ENCODE measurements around the gene SASS6. TPM values are rescaled to one million over a fixed set of nuclear protein-coding genes. Genes with fewer than 3 reads are reported as not detected.

Gene SASS6
- total RNA-seq, 4 donors from 2014 or later = 2.1 to 3.8 (median 2.4) TPM

- WGBS = 57% methylated on average over 2 of the region's 2 CpGs
- no peak for TF ChIP-seq CTCF (IDR thresholded peaks at IDR 0.05)
- no peak for TF ChIP-seq POLR2A (IDR thresholded peaks at IDR 0.05)
- no peaks in the 10 kb centered on the region for H3K27me3 ChIP-seq
- H3K4me1 ChIP-seq = no peaks in the 10 kb centered on the region
- H3K9me3 ChIP-seq = no peaks in the 10 kb centered on the region
- no peak for DNase-seq (ENCODE audit: low spot score in 2 of 2)
- no peaks in the 10 kb centered on the region for H3K36me3 ChIP-seq
- H3K27ac ChIP-seq = no peak overlapping the region
- no peak overlapping the region for H3K4me3 ChIP-seq
These were observed 31.5 kb upstream of the SASS6 start for GRCh38 chr1:100164216-100164615.

DNA sequence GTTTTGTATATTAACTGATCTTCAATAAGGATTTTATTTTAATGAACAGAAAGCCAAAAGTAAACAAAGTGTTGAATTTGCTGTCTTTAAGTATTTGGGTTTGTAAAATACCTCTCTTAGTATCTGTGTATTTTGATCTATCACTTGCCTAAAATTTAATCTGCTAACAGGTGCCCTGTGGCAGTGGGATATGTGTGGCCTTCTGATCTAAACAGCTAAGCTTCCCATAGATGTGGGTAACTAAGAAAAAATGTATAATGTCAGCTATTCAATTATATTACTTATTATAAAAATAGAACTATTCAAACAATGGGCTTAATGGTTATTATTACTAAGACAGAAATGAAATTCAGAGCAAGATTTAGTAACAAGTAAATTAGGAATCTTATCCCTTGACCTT lies 30.2 kb upstream of the SASS6 start:
- H3K4me1 ChIP-seq = no peaks in the 10 kb centered on the region
- TF ChIP-seq EP300 (IDR thresholded peaks at IDR 0.05) (no peak), CTCF (IDR thresholded peaks at IDR 0.05) (no peak), POLR2A (IDR thresholded peaks at IDR 0.05) (no peak), POLR2AphosphoS5 (IDR thresholded peaks at IDR 0.05) (no peak)

GRCh38 chr1:100152271-100152670 lies 19.5 kb upstream of the SASS6 start:
- Histone ChIP-seq H3K36me3 (peaks cover 26% of the 10 kb centered on the region), H3K4me1 (no peaks in the 10 kb centered on the region), H3K27me3 (no peaks in the 10 kb centered on the region), H3K4me3 (no peak overlapping the region), H3K27ac (no peak overlapping the region), H3K9me3 (no peaks in the 10 kb centered on the region)
- TF ChIP-seq CTCF (IDR thresholded peaks at IDR 0.05) (no peak), POLR2A (IDR thresholded peaks at IDR 0.05) (no peak), POLR2AphosphoS5 (IDR thresholded peaks at IDR 0.05) (no peak), EP300 (IDR thresholded peaks at IDR 0.05) (no peak)
- no peak for DNase-seq (ENCODE audit: low spot score in 2 of 2)
- WGBS = 80% methylated on average over 4 of the region's 4 CpGs

More for the DNA sequence above, 30.2 kb upstream of the SASS6 start:
- no peaks in the 10 kb centered on the region for H3K9me3 ChIP-seq
- H3K36me3 ChIP-seq = no peaks in the 10 kb centered on the region
- H3K4me3 ChIP-seq = no peak overlapping the region
- DNase-seq (ENCODE audit: low spot score in 2 of 2) = no peak
- no peaks in the 10 kb centered on the region for H3K27me3 ChIP-seq
- H3K27ac ChIP-seq = no peak overlapping the region

DNA sequence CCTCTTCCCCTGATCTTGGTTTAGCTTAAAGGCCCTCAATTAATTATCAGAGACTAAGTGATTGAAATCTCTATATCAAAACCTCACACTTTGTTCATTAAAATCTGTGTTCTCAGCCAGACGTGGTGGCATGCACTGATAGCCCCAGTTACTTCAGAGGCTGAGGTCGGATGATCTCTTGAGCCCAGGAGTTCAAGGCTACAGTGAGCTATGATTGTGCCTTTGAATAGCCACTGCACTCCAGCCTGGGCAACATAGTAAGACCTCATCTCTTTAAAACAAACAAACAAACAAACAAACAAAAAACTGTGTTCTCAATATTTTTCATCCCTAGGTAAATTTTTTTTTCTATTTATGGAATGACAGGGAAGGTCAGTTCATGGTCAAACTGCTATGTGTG lies 18.9 kb upstream of the SASS6 start:
- Histone ChIP-seq H3K4me1 (no peaks in the 10 kb centered on the region), H3K4me3 (no peak overlapping the region), H3K9me3 (no peaks in the 10 kb centered on the region), H3K27me3 (no peaks in the 10 kb centered on the region), H3K36me3 (peaks cover 32% of the 10 kb centered on the region), H3K27ac (no peak overlapping the region)
- DNase-seq (ENCODE audit: low spot score in 2 of 2) = no peak
- WGBS = 66% methylated on average over 2 of the region's 2 CpGs
- no peak for TF ChIP-seq EP300 (IDR thresholded peaks at IDR 0.05)
- no peak for TF ChIP-seq POLR2AphosphoS5 (IDR thresholded peaks at IDR 0.05)
- no peak for TF ChIP-seq CTCF (IDR thresholded peaks at IDR 0.05)
- no peak for TF ChIP-seq POLR2A (IDR thresholded peaks at IDR 0.05)

GRCh38 chr1:100147875-100148274 lies 15.1 kb upstream of the SASS6 start:
- Histone ChIP-seq H3K36me3 (peaks cover 70% of the 10 kb centered on the region), H3K27ac (no peak overlapping the region), H3K27me3 (no peaks in the 10 kb centered on the region), H3K4me1 (no peaks in the 10 kb centered on the region), H3K4me3 (no peak overlapping the region), H3K9me3 (no peaks in the 10 kb centered on the region)
- WGBS = 86% methylated on average over 4 of the region's 4 CpGs
- no peak for DNase-seq (ENCODE audit: low spot score in 2 of 2)
- no peak for TF ChIP-seq POLR2A (IDR thresholded peaks at IDR 0.05)
- no peak for TF ChIP-seq POLR2AphosphoS5 (IDR thresholded peaks at IDR 0.05)
- TF ChIP-seq CTCF (IDR thresholded peaks at IDR 0.05) = no peak
- no peak for TF ChIP-seq EP300 (IDR thresholded peaks at IDR 0.05)

Data from suprapubic skin (tissue), 4 donors.